Cardiac muscle cell (in vitro differentiated cells and primary cell): ENCODE data around the gene TMBIM4. TPM values are rescaled to one million over a fixed set of nuclear protein-coding genes. Genes with fewer than 3 reads are reported as not detected.

Experiments
- DNase-seq, 2 donors: peaks; one replicate each; pipeline versions ENCODE4 v3.0.0 to v3.0.0-alpha.2; 2010 to 2017; ENCODE audit warnings: low read depth in 1 of 2, low spot score in 1 of 2
- H3K27ac ChIP-seq: fragments of 200-600 bp; sonication (generic); 2 replicates; pipeline ENCODE4 v1.5.1; 2016
- H3K27me3 ChIP-seq: fragments of 200-600 bp; sonication (generic); 2 replicates; pipeline ENCODE4 v1.6.0; 2016; ENCODE audit warnings: control low read depth
- H3K36me3 ChIP-seq: fragments of 200-600 bp; sonication (generic); 2 replicates; pipeline ENCODE4 v1.5.1; 2016; ENCODE audit warnings: control low read depth
- H3K4me1 ChIP-seq: fragments of 200-600 bp; sonication (generic); 2 replicates; pipeline ENCODE4 v1.8.1; 2017; ENCODE audit warnings: low read depth, mild to moderate bottlenecking, mixed run types
- H3K4me3 ChIP-seq: fragments of 200-600 bp; sonication (generic); 2 replicates; pipeline ENCODE4 v1.5.1; 2016; ENCODE audit warnings: mild to moderate bottlenecking
- H3K9me3 ChIP-seq: fragments of 200-600 bp; sonication (generic); 2 replicates; pipeline ENCODE4 v1.5.1; 2017; ENCODE audit warnings: low read depth, mild to moderate bottlenecking, control low read depth
- CTCF ChIP-seq: IDR thresholded peaks from 2 replicates; pipeline ENCODE4 v1.5.1; 2012; ENCODE audit warnings: low read depth, mild to moderate bottlenecking, low read length
- polyA plus RNA-seq: library from polyadenylated mRNA; unstranded; fragments of >200 nt; fragmentation: Nextera tagmentation; extraction: Ambion mirVana; gene quantifications from 2 replicates; pipeline ENCODE4 v1.2.1, GENCODE V29; 2016
- total RNA-seq: library from RNA; depleted of rRNA; stranded (reverse); fragments of >200 nt; gene quantifications from 2 replicates; pipeline ENCODE4 v1.2.3, GENCODE V29; 2016

TMBIM4 gene
- total and polyA plus RNA-seq, 2 experiments from 2014 or later, result 23.7 to 59.7 TPM

GRCh38 chr12:66164349-66164821 is 5.4 kb downstream of the TMBIM4 start:
- H3K36me3 ChIP-seq, result no peaks in the 10 kb centered on the region
- TF ChIP-seq CTCF, result no peak
- H3K27me3 ChIP-seq, result no peaks in the 10 kb centered on the region
- no peaks in the 10 kb centered on the region for H3K9me3 ChIP-seq
- H3K27ac ChIP-seq, result no peak overlapping the region
- no peaks in the 10 kb centered on the region for H3K4me1 ChIP-seq
- no peak overlapping the region for H3K4me3 ChIP-seq
- peak in 1 of 2 donors; percentile 48 for DNase-seq

DNA sequence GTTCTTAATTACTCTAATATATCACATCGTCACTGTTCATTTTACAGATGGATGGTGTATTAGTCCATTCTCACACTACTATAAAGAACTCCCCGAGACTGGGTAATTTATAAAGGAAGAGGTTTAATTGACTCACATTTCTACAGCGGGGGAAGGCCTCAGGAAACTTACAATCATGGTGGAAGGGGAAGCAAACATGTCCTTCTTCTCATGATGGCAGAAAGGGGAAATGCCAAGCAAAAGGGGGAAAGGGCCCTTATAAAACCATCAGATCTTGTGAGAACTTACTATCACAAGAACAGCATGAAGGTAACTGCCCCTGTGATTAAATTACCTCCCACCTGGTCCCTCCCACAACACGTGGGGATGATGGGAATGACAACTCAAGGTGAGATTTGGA is 6.5 kb downstream of the TMBIM4 start:
- DNase-seq, result no peak
- no peaks in the 10 kb centered on the region for H3K36me3 ChIP-seq
- H3K27ac ChIP-seq, result no peak overlapping the region
- TF ChIP-seq CTCF, result no peak
- no peaks in the 10 kb centered on the region for H3K9me3 ChIP-seq
- H3K4me3 ChIP-seq, result no peak overlapping the region
- no peaks in the 10 kb centered on the region for H3K4me1 ChIP-seq
- no peaks in the 10 kb centered on the region for H3K27me3 ChIP-seq

- no peak for TF ChIP-seq CTCF
- no peak for DNase-seq
- no peaks in the 10 kb centered on the region for H3K36me3 ChIP-seq
Observed at GRCh38 chr12:66162701-66163100, 7.1 kb downstream of the TMBIM4 start.

DNA sequence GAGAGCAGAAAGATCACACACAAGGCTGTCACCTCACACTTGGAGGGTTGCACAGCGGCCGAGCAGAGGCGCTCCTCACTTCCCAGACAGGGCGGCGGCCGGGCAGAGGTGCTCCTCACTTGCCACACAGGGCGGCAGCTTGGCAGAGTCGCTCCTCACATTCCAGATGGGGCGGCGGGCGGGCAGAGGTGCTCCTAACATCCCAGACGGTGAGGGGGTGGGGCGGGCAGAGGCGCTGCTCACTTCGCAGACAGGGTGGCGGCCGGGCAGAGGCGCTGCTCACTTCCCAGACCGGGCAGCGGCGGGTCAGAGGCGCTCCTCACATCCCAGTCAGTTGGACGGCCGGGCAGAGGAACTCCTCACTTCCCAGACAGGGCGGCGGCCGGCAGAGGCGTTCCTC is 9.1 kb downstream of the TMBIM4 start:
- no peak for DNase-seq
- Histone ChIP-seq H3K36me3 (no peaks in the 10 kb centered on the region), H3K27me3 (no peaks in the 10 kb centered on the region), H3K4me3 (no peak overlapping the region), H3K4me1 (no peaks in the 10 kb centered on the region), H3K9me3 (no peaks in the 10 kb centered on the region), H3K27ac (no peak overlapping the region)
- TF ChIP-seq CTCF, result no peak

More at GRCh38 chr12:66162701-66163100, 7.1 kb downstream of the TMBIM4 start:
- Histone ChIP-seq H3K9me3 (no peaks in the 10 kb centered on the region), H3K27me3 (no peaks in the 10 kb centered on the region), H3K4me1 (no peaks in the 10 kb centered on the region), H3K4me3 (no peak overlapping the region), H3K27ac (no peak overlapping the region)

DNA sequence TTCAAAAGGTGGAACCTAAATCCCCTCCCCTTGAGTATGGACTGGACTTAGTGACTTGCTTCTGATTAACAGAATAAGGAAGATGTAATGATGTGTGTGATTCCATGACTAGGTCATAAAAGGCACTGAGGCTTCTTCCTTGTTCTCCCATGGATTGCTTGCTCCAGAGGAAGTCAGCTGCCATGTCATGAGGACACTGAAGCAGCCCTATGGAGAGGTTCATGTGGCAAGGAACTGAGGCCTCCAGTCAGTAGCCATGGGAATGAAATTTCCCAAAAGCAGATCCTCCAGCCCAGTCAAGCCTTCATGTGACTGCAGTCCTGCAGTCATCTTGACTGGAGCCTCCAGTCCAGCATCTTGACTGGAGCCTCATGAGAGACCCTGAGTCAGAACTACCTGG is 10.7 kb downstream of the TMBIM4 start:
- TF ChIP-seq CTCF, result no peak
- DNase-seq, result no peak
- Histone ChIP-seq H3K4me1 (no peaks in the 10 kb centered on the region), H3K27me3 (no peaks in the 10 kb centered on the region), H3K4me3 (no peak overlapping the region), H3K27ac (no peak overlapping the region), H3K9me3 (no peaks in the 10 kb centered on the region), H3K36me3 (no peaks in the 10 kb centered on the region)

GRCh38 chr12:66156654-66157053 is 13.1 kb downstream of the TMBIM4 start:
- Histone ChIP-seq H3K4me3 (no peak overlapping the region), H3K4me1 (no peaks in the 10 kb centered on the region), H3K27me3 (no peaks in the 10 kb centered on the region), H3K9me3 (no peaks in the 10 kb centered on the region), H3K36me3 (no peaks in the 10 kb centered on the region), H3K27ac (no peak overlapping the region)
- TF ChIP-seq CTCF, result no peak
- DNase-seq, result peak in 1 of 2 donors; percentile 74
